GM19455 (cell line): ENCODE results near the gene MRPS18A.
"Not testable (repeated sequence)": the region's sequence is repeated elsewhere in the genome, so short reads cannot be mapped to it uniquely, and the experiment has no call there.

Experiments used
- ATAC-seq: cut with Tn5 transposase; IDR thresholded peaks from one replicate; pipeline ENCODE4 v1.9.1; 2021; ENCODE audit not compliant: unreplicated experiment

Gene MRPS18A

GRCh38 chr6:43717822-43718221 lies 30.2 kb upstream of the MRPS18A start:
- ATAC-seq = no peak

GRCh38 chr6:43717389-43717788 lies 29.8 kb upstream of the MRPS18A start:
- no peak for ATAC-seq

DNA sequence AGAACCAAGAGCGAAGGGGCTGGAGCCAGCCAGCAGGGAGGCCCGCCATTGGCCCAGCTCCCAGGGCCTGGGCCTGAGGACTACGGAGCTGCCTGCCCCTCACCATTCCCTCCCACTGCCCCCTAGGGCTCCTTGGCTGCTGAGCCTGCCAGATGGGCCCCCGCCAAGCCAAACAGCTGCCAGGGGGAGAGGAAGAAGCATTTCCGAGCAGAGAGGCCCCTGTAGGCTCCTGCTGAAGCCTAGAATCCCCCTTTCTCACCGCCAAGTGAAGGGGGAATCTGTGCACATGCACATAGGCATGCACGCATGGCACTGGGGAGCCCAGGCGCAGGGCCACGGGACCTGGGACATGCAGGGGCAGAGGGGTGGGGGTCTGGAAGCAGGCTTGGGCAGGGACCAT lies 28.5 kb upstream of the MRPS18A start:
- no peak for ATAC-seq

- peak; percentile 90 for ATAC-seq
Measured at GRCh38 chr6:43715056-43715788, 27.6 kb upstream of the MRPS18A start.

DNA sequence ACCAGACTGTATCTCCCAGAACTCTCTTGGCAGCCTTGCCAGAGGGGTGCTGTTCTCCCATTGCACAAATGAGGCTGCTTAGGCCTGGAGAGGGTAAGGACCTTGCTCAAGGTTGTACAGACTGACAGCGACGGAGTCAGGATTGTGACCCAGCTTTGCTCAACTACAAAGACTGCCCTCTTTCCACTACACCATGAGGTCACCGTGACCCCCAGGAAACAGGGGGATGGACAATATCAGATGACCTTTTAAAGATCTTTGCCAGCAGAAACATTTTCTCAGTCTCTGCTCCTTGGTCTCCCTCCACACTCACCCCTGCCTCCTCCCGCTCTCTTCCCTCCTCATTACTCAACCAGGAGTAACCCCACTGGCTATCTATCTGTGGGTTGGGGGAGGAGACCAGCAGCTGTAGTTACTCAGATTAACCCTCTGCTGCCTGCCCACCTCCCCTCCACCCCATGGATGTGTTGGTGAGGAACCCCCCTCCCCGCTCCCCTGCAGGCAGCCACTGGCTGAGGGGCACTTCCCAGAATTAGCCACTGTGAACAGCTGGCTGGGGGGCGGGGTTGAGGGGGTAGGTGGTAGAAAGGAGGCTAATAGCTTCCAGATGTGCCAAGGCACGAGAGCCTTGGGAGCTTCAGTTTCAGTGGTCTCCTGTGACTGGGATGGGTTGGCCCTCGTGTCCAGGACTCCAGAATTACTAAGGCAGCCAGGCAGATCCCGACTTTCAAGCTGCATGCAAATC lies 26.9 kb upstream of the MRPS18A start:
- ATAC-seq = peak; percentile 8

DNA sequence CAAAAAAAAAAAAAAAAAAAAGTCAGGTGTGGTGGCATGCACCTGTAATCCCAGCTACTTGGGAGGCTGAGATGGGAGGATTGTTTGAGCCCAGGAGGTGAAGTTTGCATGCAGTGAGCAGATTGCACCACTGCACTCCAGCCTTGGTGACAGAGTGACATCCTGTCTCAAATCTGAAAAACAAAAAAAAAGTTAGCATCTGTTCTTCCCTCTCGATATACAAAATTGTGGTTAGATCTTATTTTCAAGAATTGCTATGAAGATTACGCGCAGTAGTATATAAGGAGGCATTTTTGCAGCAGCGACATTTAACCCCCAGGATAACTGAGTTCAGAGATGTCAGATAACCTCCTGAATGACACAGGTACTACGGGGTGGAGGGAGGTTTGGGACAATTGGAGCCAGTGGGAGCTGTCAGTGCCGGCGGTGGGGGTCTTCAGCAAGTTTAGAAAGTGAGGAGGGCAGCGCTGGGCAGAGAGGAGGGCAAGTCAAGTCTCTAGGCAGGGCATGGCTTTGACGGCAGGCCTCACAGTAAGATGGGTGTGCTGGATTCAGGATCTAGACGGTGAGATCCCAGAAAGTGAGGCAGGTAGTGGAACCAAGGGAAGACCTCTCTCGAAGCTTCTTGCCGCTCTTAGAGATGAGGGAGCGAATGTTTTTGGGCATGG lies 26.2 kb upstream of the MRPS18A start:
- ATAC-seq = no peak

GRCh38 chr6:43712579-43712978 lies 25.0 kb upstream of the MRPS18A start:
- ATAC-seq = no peak

DNA sequence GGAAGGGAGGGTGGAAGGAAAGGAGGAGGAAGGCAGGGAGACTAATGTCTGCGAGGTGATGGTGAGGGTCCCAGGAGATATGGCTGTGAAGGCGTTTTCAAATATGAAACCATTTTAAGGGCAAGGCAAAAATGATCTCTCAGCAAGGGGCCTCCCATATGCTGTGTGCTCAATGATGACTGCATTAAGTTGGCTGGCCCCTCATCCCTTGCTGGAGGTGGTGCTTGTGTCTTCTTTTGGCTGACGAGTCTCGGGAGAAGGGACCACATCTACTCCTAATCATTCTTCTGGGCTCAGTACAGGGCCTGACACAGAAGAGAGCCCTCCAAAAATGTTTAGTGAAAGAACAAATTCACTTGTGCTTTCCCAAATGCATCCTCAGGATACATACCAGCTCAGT lies 23.0 kb upstream of the MRPS18A start:
- ATAC-seq = no peak

- no peak for ATAC-seq
Measured at GRCh38 chr6:43709654-43710303, 22.2 kb upstream of the MRPS18A start.

DNA sequence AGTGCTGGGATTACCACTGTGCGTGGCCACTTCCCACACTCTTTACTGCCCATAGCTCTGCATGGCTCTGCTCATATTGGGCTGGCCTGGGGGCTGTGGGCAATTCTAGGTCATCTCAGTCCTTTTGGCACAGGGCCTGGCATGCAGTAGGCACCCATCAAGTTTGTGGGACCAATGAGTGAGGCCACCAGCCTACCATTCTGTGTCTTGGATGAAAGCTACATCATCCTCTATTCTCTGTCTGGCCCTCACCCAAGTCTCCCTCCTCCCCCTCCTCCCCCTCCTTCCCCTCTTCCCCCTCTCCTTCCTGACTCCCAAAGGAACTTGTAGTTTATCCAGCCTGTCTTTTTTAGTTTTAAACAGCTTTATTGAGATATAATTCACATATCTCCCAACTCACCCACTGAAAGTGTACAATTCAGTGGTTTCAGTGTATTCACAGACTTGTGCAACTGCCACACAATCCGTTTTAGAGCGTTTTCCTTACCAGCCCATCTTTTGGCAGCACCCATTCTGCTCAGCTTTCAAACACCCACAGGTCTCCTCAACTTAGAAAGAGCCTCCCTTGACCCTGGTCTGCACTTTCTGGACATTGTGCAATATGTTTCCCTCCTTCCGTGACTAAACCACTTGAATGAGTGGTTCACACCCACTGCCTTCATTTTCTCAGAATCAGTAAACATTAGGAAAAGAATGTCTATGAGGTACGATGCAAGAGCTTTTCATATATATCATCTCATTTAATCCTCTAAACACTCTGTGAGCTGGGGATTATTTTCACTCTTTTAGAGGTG lies 21.5 kb upstream of the MRPS18A start:
- no peak for ATAC-seq

DNA sequence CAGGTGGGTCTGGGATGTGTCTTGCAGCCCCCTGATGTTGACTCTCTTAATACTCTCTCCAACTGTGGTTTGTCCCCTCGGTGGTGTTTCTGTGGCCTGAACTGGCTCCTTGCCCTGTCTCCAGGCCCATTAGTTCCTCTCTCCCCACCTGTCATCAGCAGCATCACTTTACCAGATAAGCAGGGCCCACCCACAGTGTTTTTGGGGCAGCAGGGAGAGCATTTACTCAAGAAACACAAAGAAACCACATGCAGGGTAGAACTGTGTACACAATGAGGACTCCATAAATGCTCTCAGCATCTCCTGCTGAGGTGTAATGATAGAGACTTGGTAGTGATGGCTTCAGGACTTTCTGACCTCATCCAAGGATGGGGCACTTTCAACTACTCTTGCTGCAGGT lies 20.2 kb upstream of the MRPS18A start:
- no peak for ATAC-seq

- ATAC-seq = no peak
Measured at GRCh38 chr6:43707269-43707668, 19.7 kb upstream of the MRPS18A start.

DNA sequence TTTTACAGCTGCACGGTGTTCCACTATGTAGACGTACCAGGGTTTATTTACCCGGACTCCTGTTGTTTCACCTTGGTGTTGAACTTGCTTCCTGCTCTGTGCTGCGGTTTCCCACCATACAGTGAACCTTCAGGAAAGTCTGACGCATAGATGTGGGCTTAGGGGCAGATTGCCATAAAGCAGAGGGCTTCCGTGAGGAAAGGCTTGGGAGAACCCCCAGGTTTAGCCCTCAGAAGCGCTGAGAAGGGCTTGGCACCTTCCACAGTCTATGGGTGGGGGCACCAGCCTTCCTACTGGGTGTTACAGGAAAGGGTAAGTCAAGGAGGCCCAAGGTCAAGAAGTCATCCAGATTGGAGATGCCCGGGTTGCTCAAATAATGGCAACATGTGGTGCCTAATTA lies 19.2 kb upstream of the MRPS18A start:
- no peak for ATAC-seq

- no peak for ATAC-seq
Measured at GRCh38 chr6:43705996-43706395, 18.4 kb upstream of the MRPS18A start.

DNA sequence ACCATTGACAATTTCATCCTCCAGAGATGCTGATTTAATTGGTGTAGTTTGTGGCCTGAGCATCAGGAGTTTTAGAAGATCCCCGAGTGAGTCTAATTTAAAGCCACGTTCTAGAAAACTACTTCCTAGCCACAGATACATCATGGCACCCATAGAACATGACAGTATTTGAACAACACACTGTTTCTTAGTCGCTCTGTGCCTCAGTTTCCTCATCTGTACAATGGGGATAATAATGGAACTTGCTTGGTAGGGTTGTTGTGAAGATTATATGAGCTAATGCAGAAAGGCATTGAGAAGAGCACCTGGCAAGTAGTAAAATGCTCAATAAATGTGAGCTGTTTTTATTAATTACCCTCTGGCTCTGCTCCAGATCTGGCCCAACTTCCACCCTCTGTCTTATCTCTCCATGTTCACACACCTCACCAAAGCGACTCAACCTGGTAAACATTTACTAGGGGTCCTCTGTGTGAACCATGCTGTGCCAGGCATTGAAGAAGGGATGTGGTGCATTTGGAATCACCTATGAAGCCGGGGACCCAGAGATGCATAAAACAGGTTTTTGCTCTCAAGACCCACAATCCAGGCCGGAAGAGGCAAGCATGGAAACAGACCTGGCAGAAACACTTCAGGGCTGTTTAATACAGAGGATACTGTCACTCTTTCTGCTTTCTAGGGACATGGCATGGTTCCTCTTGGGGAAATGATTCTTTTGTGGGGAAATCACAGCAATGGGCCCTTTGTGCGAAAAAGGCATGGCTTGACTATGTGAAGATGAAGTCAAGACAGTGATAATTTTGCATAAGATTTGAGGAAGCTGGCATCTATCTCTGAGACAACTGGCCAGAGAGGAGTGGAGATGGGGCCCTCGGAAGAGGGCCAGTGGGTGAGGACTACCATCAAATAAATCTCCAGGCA lies 16.2 kb upstream of the MRPS18A start:
- ATAC-seq = no peak

DNA sequence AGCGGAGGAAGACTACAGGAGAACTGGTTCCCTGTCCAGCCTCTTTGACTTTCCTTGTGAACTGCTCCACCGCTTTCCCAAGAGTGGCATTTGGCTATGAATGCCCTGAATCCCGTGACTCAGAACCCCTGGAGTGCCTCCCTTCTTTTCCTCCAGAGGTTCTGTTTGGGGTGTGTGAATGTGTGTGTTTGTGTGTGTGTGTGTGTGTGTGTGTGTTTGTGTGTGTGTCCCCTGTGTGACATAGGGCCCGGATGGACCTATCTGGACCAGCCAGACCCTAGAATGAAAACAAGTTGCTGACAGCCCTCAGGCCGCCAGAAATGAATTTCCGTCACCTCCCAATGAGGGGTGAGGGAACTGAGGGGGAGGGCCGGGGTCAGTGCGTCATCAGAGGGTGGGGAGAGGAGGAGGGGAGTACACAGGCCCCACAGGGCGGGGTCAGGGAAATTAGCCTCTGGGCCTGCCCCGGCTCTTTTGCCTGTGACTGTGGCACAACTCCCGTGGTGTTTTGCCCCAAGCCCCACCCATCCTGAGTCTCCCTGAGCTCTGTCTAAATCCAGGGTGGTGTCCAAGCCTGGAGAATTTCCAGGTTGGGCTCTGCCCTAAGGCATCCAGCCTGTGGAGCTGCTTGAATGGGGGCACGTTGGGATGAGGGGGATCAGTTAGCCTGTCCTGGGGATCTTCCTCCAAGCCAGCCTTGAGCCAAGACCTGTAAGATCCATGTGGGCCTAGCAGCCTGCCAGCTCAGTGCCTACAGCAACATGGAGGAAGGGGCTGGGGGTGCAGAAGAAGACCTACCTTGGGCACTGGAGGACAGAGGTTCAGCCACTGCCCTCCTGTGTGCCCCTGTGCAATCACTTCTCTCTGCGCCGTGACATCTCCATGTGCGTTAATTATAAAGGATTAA lies 15.2 kb upstream of the MRPS18A start:
- peak; percentile 68 for ATAC-seq

- no peak for ATAC-seq
Measured at GRCh38 chr6:43702171-43702533, 14.6 kb upstream of the MRPS18A start.

GRCh38 chr6:43700939-43701560 lies 13.5 kb upstream of the MRPS18A start:
- not testable (repeated sequence) for ATAC-seq
